ENCODE data around the gene MAGI3. TPM values are rescaled to one million over a fixed set of nuclear protein-coding genes. Genes with fewer than 3 reads are reported as not detected.

MAGI3 gene
- total and polyA plus RNA-seq, 2 donors (not counting 1 experiment from before 2014, with no cell fraction given) = 0.30 to 0.67 TPM

GRCh38 chr1:113536182-113536780 lies 146.0 kb downstream of the MAGI3 start:
- H3K79me2 ChIP-seq (ENCODE audit: control insufficient read depth, insufficient read depth, low read length) = no peaks in the 10 kb centered on the region
- H4K20me1 ChIP-seq (ENCODE audit: control insufficient read depth, insufficient read depth, low read length, poor library complexity, severe bottlenecking) = no peaks in the 10 kb centered on the region
- no peak overlapping the region for H3K27ac Mint-ChIP-seq
- ATAC-seq (ENCODE audit: low read depth) = no peak
- CTCF ChIA-PET = interaction anchor here (0.7 kb wide), 1 partner anchor 10 kb away, joined by 3 read pairs; no protein-coding TSS in a partner anchor
- TF ChIP-seq, protein P1, sequence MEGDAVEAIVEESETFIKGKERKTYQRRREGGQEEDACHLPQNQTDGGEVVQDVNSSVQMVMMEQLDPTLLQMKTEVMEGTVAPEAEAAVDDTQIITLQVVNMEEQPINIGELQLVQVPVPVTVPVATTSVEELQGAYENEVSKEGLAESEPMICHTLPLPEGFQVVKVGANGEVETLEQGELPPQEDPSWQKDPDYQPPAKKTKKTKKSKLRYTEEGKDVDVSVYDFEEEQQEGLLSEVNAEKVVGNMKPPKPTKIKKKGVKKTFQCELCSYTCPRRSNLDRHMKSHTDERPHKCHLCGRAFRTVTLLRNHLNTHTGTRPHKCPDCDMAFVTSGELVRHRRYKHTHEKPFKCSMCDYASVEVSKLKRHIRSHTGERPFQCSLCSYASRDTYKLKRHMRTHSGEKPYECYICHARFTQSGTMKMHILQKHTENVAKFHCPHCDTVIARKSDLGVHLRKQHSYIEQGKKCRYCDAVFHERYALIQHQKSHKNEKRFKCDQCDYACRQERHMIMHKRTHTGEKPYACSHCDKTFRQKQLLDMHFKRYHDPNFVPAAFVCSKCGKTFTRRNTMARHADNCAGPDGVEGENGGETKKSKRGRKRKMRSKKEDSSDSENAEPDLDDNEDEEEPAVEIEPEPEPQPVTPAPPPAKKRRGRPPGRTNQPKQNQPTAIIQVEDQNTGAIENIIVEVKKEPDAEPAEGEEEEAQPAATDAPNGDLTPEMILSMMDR (IDR thresholded peaks at IDR 0.05) = no peak
- TF ChIP-seq EZH2 (IDR thresholded peaks at IDR 0.05; ENCODE audit: borderline replicate concordance, insufficient read depth, low read depth, low read length, poor library complexity, severe bottlenecking) = no peak
- no peaks in the 10 kb centered on the region for H3K9me3 Mint-ChIP-seq (ENCODE audit: insufficient read depth)
- intact Hi-C loops (cut with micrococcal nuclease) = no loop called here
- no peaks in the 10 kb centered on the region for H3K27me3 ChIP-seq (replicated peaks in 1 of 4; ENCODE audit: control extremely low read depth in 1 of 4, control insufficient read depth in 3 of 4, insufficient read depth in 4 of 4, low read length in 3 of 4)
- DNase-seq = no peak
- WGBS (ENCODE audit: insufficient coverage) = no CpG with 5 or more reads among the region's 1 CpG
- H3K27ac ChIP-seq (ENCODE audit: low read length in 2 of 2) = no peak overlapping the region
- no peak overlapping the region for H3K4me2 ChIP-seq (replicated peaks; ENCODE audit: low read depth, low read length, poor library complexity, severe bottlenecking)
- no peak overlapping the region for H3K4me3 Mint-ChIP-seq
- H3K36me3 ChIP-seq (replicated peaks in 1 of 2; ENCODE audit: control extremely low read depth in 1 of 2, control insufficient read depth in 1 of 2, extremely low read depth in 1 of 2, insufficient read depth in 2 of 2, low read length in 1 of 2) = no peaks in the 10 kb centered on the region
- no peak overlapping the region for H2AFZ ChIP-seq (ENCODE audit: insufficient read depth, low read depth, low read length, poor library complexity, severe bottlenecking)
- peaks cover 6% of the 10 kb centered on the region for H3K27me3 Mint-ChIP-seq
- H3K4me1 Mint-ChIP-seq = no peaks in the 10 kb centered on the region
- no peak overlapping the region for H3K9ac ChIP-seq (ENCODE audit: low read length)
- H3K9me3 ChIP-seq (ENCODE audit: control extremely low read depth in 1 of 3, control insufficient read depth in 2 of 3, insufficient read depth in 1 of 3, low read length in 2 of 3) = no peaks in the 10 kb centered on the region
- H3K4me1 ChIP-seq (ENCODE audit: control insufficient read depth in 2 of 2, insufficient read depth in 2 of 2, low read length in 2 of 2) = no peaks in the 10 kb centered on the region
- POLR2A ChIA-PET = no interaction called here
- H3K4me3 ChIP-seq (ENCODE audit: control extremely low read depth in 1 of 5, extremely low read depth in 1 of 5, insufficient read depth in 1 of 5, low read depth in 2 of 5, low read length in 4 of 5) = no peak overlapping the region

GRCh38 chr1:113538225-113538624 lies 147.9 kb downstream of the MAGI3 start:
- H3K9me3 Mint-ChIP-seq (ENCODE audit: insufficient read depth) = no peaks in the 10 kb centered on the region
- WGBS (ENCODE audit: insufficient coverage) = no CpG with 5 or more reads among the region's 3 CpGs
- ChIA-PET POLR2A (no interaction called here), CTCF (no interaction called here)
- DNase-seq (no peak), ATAC-seq (ENCODE audit: low read depth) (no peak)
- H3K4me2 ChIP-seq (replicated peaks; ENCODE audit: low read depth, low read length, poor library complexity, severe bottlenecking) = no peak overlapping the region
- H3K27ac ChIP-seq (ENCODE audit: low read length in 2 of 2) = no peak overlapping the region
- H4K20me1 ChIP-seq (ENCODE audit: control insufficient read depth, insufficient read depth, low read length, poor library complexity, severe bottlenecking) = no peaks in the 10 kb centered on the region
- H3K9me3 ChIP-seq (ENCODE audit: control extremely low read depth in 1 of 3, control insufficient read depth in 2 of 3, insufficient read depth in 1 of 3, low read length in 2 of 3) = no peaks in the 10 kb centered on the region
- no peak overlapping the region for H2AFZ ChIP-seq (ENCODE audit: insufficient read depth, low read depth, low read length, poor library complexity, severe bottlenecking)
- H3K9ac ChIP-seq (ENCODE audit: low read length) = no peak overlapping the region
- TF ChIP-seq, protein P1 (IDR thresholded peaks at IDR 0.05) = no peak
- no peak for TF ChIP-seq EZH2 (IDR thresholded peaks at IDR 0.05; ENCODE audit: borderline replicate concordance, insufficient read depth, low read depth, low read length, poor library complexity, severe bottlenecking)
- no peak overlapping the region for H3K4me3 ChIP-seq (ENCODE audit: control extremely low read depth in 1 of 5, extremely low read depth in 1 of 5, insufficient read depth in 1 of 5, low read depth in 2 of 5, low read length in 4 of 5)
- no peak overlapping the region for H3K4me3 Mint-ChIP-seq
- no peak overlapping the region for H3K27ac Mint-ChIP-seq
- intact Hi-C loops (cut with micrococcal nuclease) = no loop called here
- H3K27me3 Mint-ChIP-seq = peaks cover 6% of the 10 kb centered on the region
- no peaks in the 10 kb centered on the region for H3K4me1 ChIP-seq (ENCODE audit: control insufficient read depth in 2 of 2, insufficient read depth in 2 of 2, low read length in 2 of 2)
- H3K36me3 ChIP-seq (replicated peaks in 1 of 2; ENCODE audit: control extremely low read depth in 1 of 2, control insufficient read depth in 1 of 2, extremely low read depth in 1 of 2, insufficient read depth in 2 of 2, low read length in 1 of 2) = no peaks in the 10 kb centered on the region
- H3K79me2 ChIP-seq (ENCODE audit: control insufficient read depth, insufficient read depth, low read length) = no peaks in the 10 kb centered on the region
- H3K4me1 Mint-ChIP-seq = no peaks in the 10 kb centered on the region
- H3K27me3 ChIP-seq (replicated peaks in 1 of 4; ENCODE audit: control extremely low read depth in 1 of 4, control insufficient read depth in 3 of 4, insufficient read depth in 4 of 4, low read length in 3 of 4) = no peaks in the 10 kb centered on the region

Data from B cell (primary cell).